ENCODE results near the gene PAQR5. TPM values are rescaled to one million over a fixed set of nuclear protein-coding genes. Genes with fewer than 3 reads are reported as not detected.

PAQR5 gene
- total RNA-seq, 2 experiments from 2014 or later = not detected

DNA sequence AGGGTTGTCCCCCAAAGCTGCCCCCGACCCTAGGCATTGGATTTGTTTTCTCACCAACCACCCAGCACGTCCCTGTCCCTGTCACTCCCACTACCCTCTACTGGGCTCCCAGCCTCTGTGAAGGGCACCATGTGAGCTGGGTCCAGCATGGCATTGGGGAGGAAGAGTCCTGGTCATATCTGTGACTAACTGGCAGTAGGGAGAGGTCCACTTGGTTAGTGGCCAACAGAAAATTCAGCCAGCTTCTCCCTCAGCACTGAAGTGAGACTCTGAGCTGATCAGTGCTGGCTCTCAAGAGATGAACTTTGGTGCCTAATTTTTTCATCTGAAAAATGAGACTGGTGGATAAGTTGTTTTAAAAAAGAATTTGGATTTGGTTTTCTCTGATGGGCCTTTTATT is 104.1 kb downstream of the PAQR5 start:
- Mint-ChIP-seq H3K27ac (no peak overlapping the region), H3K27me3 (peaks cover 22% of the 10 kb centered on the region), H3K4me3 (no peak overlapping the region), H3K9me3 (no peaks in the 10 kb centered on the region), H3K4me1 (peaks cover 5% of the 10 kb centered on the region), H3K36me3 (ENCODE audit: low read depth) (no peaks in the 10 kb centered on the region)
- no peak for DNase-seq
- POLR2A ChIA-PET = no interaction called here
- CTCF ChIA-PET = no interaction called here

DNA sequence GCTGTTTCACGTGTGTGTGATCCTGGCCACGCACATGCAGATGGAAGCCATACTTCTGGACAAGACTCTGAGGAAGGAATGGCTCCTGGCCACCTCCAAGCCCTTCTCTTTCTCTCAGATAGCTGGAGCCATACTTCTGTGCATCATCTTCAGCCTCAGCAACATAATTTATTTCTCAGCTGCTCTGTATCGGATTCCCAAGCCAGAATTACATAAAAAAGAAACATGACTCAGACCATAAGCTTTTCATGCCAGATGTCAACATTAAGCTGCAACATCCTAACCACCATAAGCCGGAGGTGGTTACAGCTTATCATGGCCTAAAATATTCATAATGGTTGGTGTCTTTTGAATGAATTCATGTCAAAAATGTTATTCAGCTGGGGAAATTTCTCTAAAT is 104.9 kb downstream of the PAQR5 start:
- ChIA-PET CTCF (interaction anchor here (0.8 kb wide), 1 partner anchor 59 kb away, joined by 3 read pairs; no protein-coding TSS in a partner anchor), POLR2A (no interaction called here)
- Mint-ChIP-seq H3K4me1 (peaks cover 3% of the 10 kb centered on the region), H3K36me3 (ENCODE audit: low read depth) (no peaks in the 10 kb centered on the region), H3K27me3 (peaks cover 27% of the 10 kb centered on the region), H3K9me3 (no peaks in the 10 kb centered on the region), H3K27ac (no peak overlapping the region), H3K4me3 (no peak overlapping the region)
- no peak for DNase-seq

DNA sequence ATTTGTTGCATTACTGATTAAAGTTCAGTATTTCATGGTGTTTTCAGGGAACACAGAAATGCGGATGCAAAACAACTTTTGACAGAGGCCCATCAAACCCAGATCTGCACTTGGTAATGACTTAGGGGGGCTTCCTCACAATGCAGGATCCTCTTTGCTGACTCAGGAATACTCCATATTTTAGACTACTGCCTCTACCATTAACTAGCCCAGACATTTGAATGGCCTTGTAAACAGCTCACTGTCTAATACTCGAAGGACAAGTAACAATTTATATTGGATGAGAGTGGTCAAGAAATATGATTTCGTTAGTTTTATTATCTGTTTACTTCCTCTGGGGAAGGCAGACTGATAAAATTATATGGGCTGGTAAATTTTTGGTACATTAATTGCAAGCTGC is 106.4 kb downstream of the PAQR5 start:
- no peak overlapping the region for H3K4me3 Mint-ChIP-seq
- H3K27me3 Mint-ChIP-seq = peaks cover 31% of the 10 kb centered on the region
- H3K4me1 Mint-ChIP-seq = no peaks in the 10 kb centered on the region
- no peak for DNase-seq
- H3K27ac Mint-ChIP-seq = no peak overlapping the region
- H3K9me3 Mint-ChIP-seq = no peaks in the 10 kb centered on the region
- CTCF ChIA-PET = interaction anchor here (1.5 kb wide), 1 partner anchor 10 kb away, joined by 4 read pairs; no protein-coding TSS in a partner anchor
- POLR2A ChIA-PET = no interaction called here
- no peaks in the 10 kb centered on the region for H3K36me3 Mint-ChIP-seq (ENCODE audit: low read depth)

DNA sequence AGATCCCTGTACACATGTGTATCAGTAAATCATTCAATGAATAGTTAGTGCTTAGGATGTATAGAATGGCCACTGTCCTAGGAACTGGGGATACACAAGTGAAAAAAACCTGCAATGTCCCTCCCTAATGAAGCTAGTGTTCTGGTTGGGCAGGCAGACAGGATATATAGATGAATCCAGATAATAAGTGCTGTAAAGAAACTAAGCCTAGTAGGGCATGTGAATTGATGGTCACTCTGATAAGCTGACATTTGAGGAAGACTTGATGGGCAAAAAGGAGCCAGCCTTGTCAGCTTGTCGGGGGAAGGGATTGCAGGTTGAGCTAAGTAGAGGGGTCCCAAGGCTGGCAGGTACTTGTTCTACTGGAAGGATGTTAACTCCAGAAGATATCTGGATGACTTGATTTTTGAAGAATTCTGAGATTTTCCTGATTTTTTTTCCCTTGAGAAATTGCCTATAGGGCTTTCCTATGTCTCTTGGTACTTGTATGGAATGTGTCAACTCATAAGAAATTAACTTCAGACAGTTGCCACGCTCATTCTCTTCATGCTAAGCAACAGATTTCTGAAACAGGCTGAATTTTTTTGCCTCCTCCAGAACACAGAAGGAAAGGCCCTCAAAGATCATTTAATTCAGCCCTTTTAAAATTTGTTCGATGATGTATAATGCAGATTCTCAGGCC is 109.1 kb downstream of the PAQR5 start:
- Mint-ChIP-seq H3K4me1 (peaks cover under 1% of the 10 kb centered on the region), H3K36me3 (ENCODE audit: low read depth) (no peaks in the 10 kb centered on the region), H3K27me3 (peaks cover 31% of the 10 kb centered on the region), H3K27ac (no peak overlapping the region), H3K4me3 (no peak overlapping the region), H3K9me3 (no peaks in the 10 kb centered on the region)
- DNase-seq = no peak
- ChIA-PET CTCF (no interaction called here), POLR2A (no interaction called here)

DNA sequence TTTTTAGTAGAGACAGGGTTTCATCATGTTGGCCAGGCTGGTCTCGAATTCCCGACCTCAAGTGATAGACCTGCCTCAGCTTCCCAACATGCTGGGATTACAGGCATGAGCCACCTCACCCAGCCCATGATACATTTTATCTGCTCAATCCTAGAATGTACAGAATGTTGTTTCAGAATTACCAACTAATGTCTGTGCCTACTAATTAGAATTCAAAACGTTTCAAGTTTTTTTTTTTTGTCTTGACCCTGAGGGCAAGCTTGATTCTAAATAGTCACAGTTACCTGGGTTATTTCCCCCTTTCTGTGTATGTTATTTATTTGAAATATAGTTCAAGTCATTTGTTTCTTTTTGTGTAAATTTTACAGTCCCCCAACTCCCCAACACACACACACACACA is 110.1 kb downstream of the PAQR5 start:
- Mint-ChIP-seq H3K27ac (no peak overlapping the region), H3K9me3 (no peaks in the 10 kb centered on the region), H3K4me1 (peaks cover 7% of the 10 kb centered on the region), H3K36me3 (ENCODE audit: low read depth) (no peaks in the 10 kb centered on the region), H3K27me3 (peaks cover 26% of the 10 kb centered on the region), H3K4me3 (no peak overlapping the region)
- no peak for DNase-seq
- ChIA-PET POLR2A (no interaction called here), CTCF (no interaction called here)

DNA sequence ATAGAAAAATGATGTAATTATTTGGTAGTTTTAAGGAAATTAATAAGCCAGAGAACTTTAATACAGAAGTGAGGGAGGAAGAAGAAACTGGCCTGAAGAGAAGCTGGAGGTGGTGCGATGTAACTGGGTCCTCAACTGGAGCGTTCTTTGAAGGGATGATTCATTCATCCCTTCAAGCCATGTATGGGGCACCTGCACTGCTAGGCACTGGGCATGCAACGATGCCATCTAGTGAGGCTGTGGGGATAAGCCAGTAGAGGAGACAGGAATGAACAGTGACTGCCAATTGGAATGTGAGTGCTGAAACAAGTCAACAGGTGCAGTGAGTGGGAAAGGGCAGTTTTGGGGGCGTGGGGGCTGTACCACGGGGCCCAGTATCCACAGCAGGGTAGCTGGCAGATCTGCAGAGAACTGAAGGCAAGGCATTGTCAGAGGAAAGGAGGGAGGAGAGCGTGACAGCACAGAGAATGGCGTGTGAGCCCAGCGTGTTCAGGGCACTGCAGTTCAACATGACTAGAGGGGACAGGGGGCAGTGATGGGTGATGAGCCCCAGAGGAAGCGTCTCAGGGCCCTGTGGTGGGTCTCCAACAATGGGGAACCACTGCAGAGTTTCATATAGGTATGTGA is 111.6 kb downstream of the PAQR5 start:
- DNase-seq = peak; percentile 18
- Mint-ChIP-seq H3K27ac (no peak overlapping the region), H3K36me3 (ENCODE audit: low read depth) (peaks cover 5% of the 10 kb centered on the region), H3K27me3 (peaks cover 16% of the 10 kb centered on the region), H3K4me1 (peaks cover 16% of the 10 kb centered on the region), H3K9me3 (no peaks in the 10 kb centered on the region), H3K4me3 (no peak overlapping the region)
- ChIA-PET CTCF (no interaction called here), POLR2A (no interaction called here)

DNA sequence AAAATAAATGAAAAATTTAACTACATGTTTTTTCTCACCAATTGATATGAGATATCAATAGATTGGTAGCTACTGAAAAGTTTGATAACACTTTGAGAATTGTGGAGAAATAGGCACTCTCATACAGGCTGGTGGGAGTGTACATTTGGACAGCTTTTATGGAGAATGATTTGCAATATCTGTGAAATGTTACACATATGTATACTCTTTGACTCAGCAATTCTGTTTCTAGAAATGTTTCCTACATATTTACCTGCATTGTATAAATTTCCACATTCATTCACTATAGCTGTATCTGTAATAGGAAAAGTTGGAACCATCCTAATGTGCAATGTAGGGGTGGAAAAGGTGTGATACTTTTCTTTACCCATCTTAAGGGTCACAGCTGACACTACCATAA is 113.6 kb downstream of the PAQR5 start:
- DNase-seq = no peak
- H3K36me3 Mint-ChIP-seq (ENCODE audit: low read depth) = peaks cover 11% of the 10 kb centered on the region
- ChIA-PET CTCF (interaction anchor here (1.1 kb wide), 1 partner anchor 17 kb away, joined by 3 read pairs; no protein-coding TSS in a partner anchor), POLR2A (no interaction called here)
- no peaks in the 10 kb centered on the region for H3K9me3 Mint-ChIP-seq
- H3K27ac Mint-ChIP-seq = no peak overlapping the region
- H3K27me3 Mint-ChIP-seq = peaks cover 12% of the 10 kb centered on the region
- no peak overlapping the region for H3K4me3 Mint-ChIP-seq
- peaks cover 30% of the 10 kb centered on the region for H3K4me1 Mint-ChIP-seq

DNA sequence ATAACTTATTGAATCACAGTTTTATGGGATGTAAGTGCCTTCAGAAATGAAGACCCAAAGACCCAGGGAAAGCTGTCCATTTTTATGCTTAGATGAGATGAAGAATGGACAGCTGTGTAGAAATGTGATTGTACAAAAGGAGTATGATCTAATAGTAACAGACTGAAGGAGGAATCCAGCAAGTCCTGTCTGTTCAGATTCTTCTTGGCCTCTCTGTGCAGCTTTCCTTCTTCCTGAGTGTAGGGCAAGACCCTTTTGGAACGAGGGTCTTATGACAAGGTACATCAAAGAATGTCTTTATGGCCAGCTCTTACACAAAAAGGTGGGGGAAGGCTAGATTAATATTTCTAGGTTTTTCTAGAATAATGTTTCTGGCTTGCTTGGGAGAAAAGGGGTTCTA is 114.0 kb downstream of the PAQR5 start:
- Mint-ChIP-seq H3K27me3 (peaks cover 10% of the 10 kb centered on the region), H3K4me1 (peaks cover 34% of the 10 kb centered on the region), H3K36me3 (ENCODE audit: low read depth) (peaks cover 15% of the 10 kb centered on the region), H3K4me3 (no peak overlapping the region), H3K27ac (no peak overlapping the region), H3K9me3 (no peaks in the 10 kb centered on the region)
- ChIA-PET POLR2A (no interaction called here), CTCF (no interaction called here)
- no peak for DNase-seq

DNA sequence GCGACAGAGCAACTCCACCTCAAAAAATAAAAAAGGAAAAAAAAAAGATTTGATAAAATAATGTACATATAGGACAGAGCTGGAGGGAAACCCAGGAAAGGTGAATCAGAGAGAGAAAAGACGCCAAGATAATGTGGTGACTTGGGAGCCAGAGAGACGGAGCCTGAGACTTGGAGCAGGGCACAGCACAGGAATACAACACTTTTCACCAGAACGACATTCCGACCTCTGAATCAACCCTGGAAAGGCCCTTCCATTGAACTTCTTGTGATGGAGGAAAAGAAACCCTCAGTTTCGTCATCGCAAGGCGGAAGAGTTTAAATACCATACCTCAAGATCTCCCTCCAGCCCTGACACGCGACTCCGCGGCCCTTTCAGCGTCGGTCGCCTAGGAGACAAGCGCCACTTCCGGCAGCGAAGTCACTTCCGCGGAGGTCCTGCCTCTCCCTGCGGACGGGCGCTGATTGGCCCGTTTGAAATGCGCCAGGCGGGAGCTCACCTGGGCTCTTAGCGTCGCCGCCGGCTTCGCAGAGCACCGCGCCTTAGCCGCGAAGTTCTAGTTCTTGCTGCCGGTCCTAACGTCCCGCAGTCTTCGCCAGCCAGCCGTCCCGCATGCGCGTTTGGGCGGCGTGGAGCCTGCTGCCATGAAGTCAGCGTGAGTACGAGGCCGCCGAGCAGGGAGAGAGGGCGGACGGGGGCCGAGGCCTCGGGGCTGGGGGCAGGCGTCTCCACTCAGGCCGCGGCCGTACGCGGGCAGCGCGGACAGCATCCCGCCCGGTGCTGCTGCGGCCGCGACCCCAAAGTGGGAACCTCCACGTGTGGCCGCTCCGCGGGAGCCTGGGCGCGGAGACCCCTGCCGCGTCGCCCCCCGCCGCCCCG is 115.3 kb downstream of the PAQR5 start, which contains the start of gene KIF23:
TSS of gene KIF23 (plus strand) at position 528 of the 879 bp plus-strand sequence. CDS start at position 645, 117 bp downstream.
- H3K36me3 Mint-ChIP-seq (ENCODE audit: low read depth) = peaks cover 27% of the 10 kb centered on the region
- POLR2A ChIA-PET = no interaction called here
- peaks cover 41% of the 10 kb centered on the region for H3K4me1 Mint-ChIP-seq
- peak; percentile 96 for DNase-seq
- H3K9me3 Mint-ChIP-seq = no peaks in the 10 kb centered on the region
- peaks cover 4% of the 10 kb centered on the region for H3K27me3 Mint-ChIP-seq
- peak within 1 kb of the TSS; percentile 92 for H3K27ac Mint-ChIP-seq
- H3K4me3 Mint-ChIP-seq = peak within 1 kb of the TSS; percentile 88
- CTCF ChIA-PET = interaction anchor here (1.0 to 1.7 kb wide), 4 partner anchors 19 to 49 kb away, joined by 3 to 6 read pairs (median 4); partner anchors contain the start of gene RPLP1

DNA sequence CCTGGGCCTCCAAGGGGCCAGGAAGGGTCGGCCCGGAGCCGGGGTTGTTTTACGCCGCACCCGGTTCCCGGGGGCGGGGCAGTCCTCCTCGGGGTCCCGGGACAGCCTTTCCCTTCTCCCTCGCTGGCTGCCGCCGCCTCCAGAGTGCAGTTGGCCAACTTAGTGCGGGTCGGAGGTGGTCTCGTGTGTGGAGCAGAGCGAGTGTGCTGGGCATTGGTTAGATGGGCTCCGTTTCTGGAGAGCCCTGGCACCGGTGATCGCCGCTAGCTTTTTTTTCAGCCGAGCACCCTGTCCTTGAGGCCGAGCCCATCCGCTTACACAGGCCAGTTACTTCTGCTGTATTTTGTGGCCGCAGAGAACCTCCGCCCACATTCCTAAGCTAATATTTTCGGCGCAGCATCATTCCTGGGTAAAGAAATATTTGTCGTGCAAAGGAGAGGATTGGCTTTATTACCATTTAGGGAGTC is 116.0 kb downstream of the PAQR5 start:
- ChIA-PET POLR2A (no interaction called here), CTCF (interaction anchor here (1.2 to 1.7 kb wide), 3 partner anchors 20 to 48 kb away, joined by 3 to 6 read pairs (median 5); no protein-coding TSS in a partner anchor)
- peak overlapping the region; percentile 88 for H3K4me3 Mint-ChIP-seq
- H3K36me3 Mint-ChIP-seq (ENCODE audit: low read depth) = peaks cover 34% of the 10 kb centered on the region
- DNase-seq = peak; percentile 22
- H3K27me3 Mint-ChIP-seq = peaks cover under 1% of the 10 kb centered on the region
- no peaks in the 10 kb centered on the region for H3K9me3 Mint-ChIP-seq
- H3K4me1 Mint-ChIP-seq = peaks cover 45% of the 10 kb centered on the region
- peak overlapping the region; percentile 80 for H3K27ac Mint-ChIP-seq

DNA sequence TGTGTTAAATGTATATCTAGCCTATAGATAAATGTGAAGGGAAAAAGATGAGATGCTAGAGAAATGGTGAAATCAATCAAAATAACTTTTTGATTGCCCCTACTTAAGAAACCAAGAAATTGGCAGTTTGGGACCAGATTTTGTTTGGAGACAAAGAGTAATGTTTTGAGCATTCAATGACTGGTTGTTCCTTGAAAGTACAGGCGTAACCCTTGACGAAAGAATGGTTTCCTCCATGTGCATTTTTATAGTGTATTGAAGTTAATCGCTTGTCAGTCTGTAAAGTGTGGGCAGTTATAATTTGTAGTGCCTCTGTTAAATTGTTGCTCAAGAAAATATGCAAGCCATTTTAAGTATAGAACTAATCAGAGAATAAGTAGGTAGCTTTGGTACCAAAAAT is 116.7 kb downstream of the PAQR5 start:
- Mint-ChIP-seq H3K27ac (peak overlapping the region; percentile 55), H3K9me3 (no peaks in the 10 kb centered on the region), H3K36me3 (ENCODE audit: low read depth) (peaks cover 36% of the 10 kb centered on the region), H3K27me3 (no peaks in the 10 kb centered on the region), H3K4me1 (peaks cover 45% of the 10 kb centered on the region), H3K4me3 (peak overlapping the region; percentile 88)
- DNase-seq = no peak
- CTCF ChIA-PET = interaction anchor here (0.8 to 1.2 kb wide), 2 partner anchors 28 to 48 kb away, joined by 3 read pairs; no protein-coding TSS in a partner anchor
- POLR2A ChIA-PET = no interaction called here

DNA sequence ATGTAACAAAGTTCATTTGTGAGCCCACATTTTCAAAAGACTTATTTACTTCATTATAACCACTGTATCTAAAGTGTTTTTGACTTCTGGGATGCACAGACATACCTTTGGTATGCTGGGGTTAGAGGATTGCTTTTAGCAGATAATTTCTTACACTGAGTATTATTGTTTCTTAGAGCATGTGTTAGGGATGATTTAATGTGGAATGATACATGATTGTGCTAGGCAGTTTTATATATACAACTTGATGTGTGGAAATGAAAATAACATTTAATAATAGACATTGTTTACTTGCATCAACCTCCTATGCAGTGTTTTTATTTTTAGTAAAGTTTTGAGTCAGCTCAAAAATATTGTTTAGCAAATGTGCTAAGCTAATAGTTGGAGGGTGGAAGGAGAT is 118.9 kb downstream of the PAQR5 start:
- H3K9me3 Mint-ChIP-seq = no peaks in the 10 kb centered on the region
- no peak overlapping the region for H3K4me3 Mint-ChIP-seq
- H3K27ac Mint-ChIP-seq = no peak overlapping the region
- H3K27me3 Mint-ChIP-seq = no peaks in the 10 kb centered on the region
- DNase-seq = no peak
- CTCF ChIA-PET = interaction anchor here (1.2 kb wide), 1 partner anchor 23 kb away, joined by 3 read pairs; no protein-coding TSS in a partner anchor
- POLR2A ChIA-PET = no interaction called here
- peaks cover 50% of the 10 kb centered on the region for H3K36me3 Mint-ChIP-seq (ENCODE audit: low read depth)
- H3K4me1 Mint-ChIP-seq = peaks cover 47% of the 10 kb centered on the region

DNA sequence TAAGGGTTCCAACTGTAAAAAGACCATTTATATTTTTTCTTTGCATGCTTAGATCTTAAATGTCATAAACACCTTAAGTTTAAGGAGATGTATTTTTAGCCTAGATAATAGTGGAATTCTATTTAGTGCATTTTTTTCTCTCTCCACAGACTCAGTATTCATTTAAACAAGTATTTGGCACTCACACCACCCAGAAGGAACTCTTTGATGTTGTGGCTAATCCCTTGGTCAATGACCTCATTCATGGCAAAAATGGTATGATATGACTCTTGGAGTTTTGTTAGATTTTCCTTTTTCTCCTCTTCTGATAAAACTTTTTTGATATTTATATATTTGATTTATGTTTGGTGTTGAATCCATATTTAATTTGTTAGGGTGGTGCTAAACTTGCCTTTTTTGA is 122.8 kb downstream of the PAQR5 start:
- Mint-ChIP-seq H3K9me3 (no peaks in the 10 kb centered on the region), H3K27ac (no peak overlapping the region), H3K36me3 (ENCODE audit: low read depth) (peaks cover 70% of the 10 kb centered on the region), H3K27me3 (no peaks in the 10 kb centered on the region), H3K4me3 (no peak overlapping the region), H3K4me1 (peaks cover 19% of the 10 kb centered on the region)
- POLR2A ChIA-PET = no interaction called here
- CTCF ChIA-PET = no interaction called here
- DNase-seq = no peak
